WTC11 (cell line): ENCODE measurements around the gene RPL35A.

Experiments
- SMAD3 ChIP-seq: sonication (generic); formaldehyde crosslinking; IDR thresholded peaks from 2 replicates; pipeline ENCODE4 v1.8.0; 2022; ENCODE audit warnings: missing genetic modification reagents, mild to moderate bottlenecking, borderline replicate concordance
- TCF7 ChIP-seq: sonication (generic); formaldehyde crosslinking; IDR thresholded peaks from 2 replicates; pipeline ENCODE4 v1.8.0; 2022; ENCODE audit warnings: mild to moderate bottlenecking, low read depth, missing genetic modification reagents, moderate library complexity

- no peak for TF ChIP-seq TCF7 (CRISPR knock-in tag)
- TF ChIP-seq SMAD3 (CRISPR knock-in tag) = no peak
Observed at GRCh38 chr3:197951392-197951990, 1.5 kb downstream of the RPL35A start.
